Activated naive CD8-positive, alpha-beta T cell treated with anti-CD3 and anti-CD28 coated beads, Interleukin-2, amount 50 U/mL, for 24 hours (primary cell): ENCODE data around the gene SORCS1.

Experiments used
- ATAC-seq: fragments of 150-1000 bp; cut with Tn5 transposase; one replicate; pipeline ENCODE4 v1.10.0; 2021
- DNase-seq: peaks from one replicate; pipeline ENCODE4 v3.0.0; 2021
- H3K27ac Mint-ChIP-seq: one replicate; pipeline ENCODE4 v1.8.0; 2021; ENCODE audit warnings: mild to moderate bottlenecking, mixed read lengths
- H3K27me3 Mint-ChIP-seq: one replicate; pipeline ENCODE4 v1.8.0; 2021; ENCODE audit warnings: mixed read lengths
- H3K36me3 Mint-ChIP-seq: one replicate; pipeline ENCODE4 v1.8.0; 2021; ENCODE audit warnings: low read depth, mixed read lengths
- H3K4me1 Mint-ChIP-seq: one replicate; pipeline ENCODE4 v1.8.0; 2021; ENCODE audit warnings: mixed read lengths
- H3K4me3 Mint-ChIP-seq: one replicate; pipeline ENCODE4 v1.8.0; 2021; ENCODE audit warnings: mild to moderate bottlenecking, moderate library complexity, mixed read lengths
- H3K9me3 Mint-ChIP-seq: one replicate; pipeline ENCODE4 v1.8.0; 2021; ENCODE audit warnings: mixed read lengths

SORCS1 gene

GRCh38 chr10:107004362-107004761, 160.1 kb downstream of the SORCS1 start:
- Mint-ChIP-seq H3K27ac (no peak overlapping the region), H3K4me3 (no peak overlapping the region), H3K27me3 (no peaks in the 10 kb centered on the region), H3K36me3 (no peaks in the 10 kb centered on the region), H3K9me3 (peaks cover 7% of the 10 kb centered on the region), H3K4me1 (peaks cover 2% of the 10 kb centered on the region)
- DNase-seq, result no peak
- no peak for ATAC-seq

- Mint-ChIP-seq H3K36me3 (no peaks in the 10 kb centered on the region), H3K27me3 (no peaks in the 10 kb centered on the region), H3K27ac (no peak overlapping the region), H3K9me3 (peaks cover 7% of the 10 kb centered on the region), H3K4me1 (peaks cover 2% of the 10 kb centered on the region), H3K4me3 (no peak overlapping the region)
- DNase-seq (no peak), ATAC-seq (no peak)
Measured at GRCh38 chr10:107002068-107002467, 162.4 kb downstream of the SORCS1 start.

- no peak for ATAC-seq
- H3K9me3 Mint-ChIP-seq, result peaks cover 9% of the 10 kb centered on the region
- no peak for DNase-seq
- H3K4me3 Mint-ChIP-seq, result no peak overlapping the region
- H3K27me3 Mint-ChIP-seq, result no peaks in the 10 kb centered on the region
- H3K4me1 Mint-ChIP-seq, result peaks cover 1% of the 10 kb centered on the region
- no peak overlapping the region for H3K27ac Mint-ChIP-seq
- no peaks in the 10 kb centered on the region for H3K36me3 Mint-ChIP-seq
Measured at GRCh38 chr10:106999118-106999707, 165.3 kb downstream of the SORCS1 start.

- no peaks in the 10 kb centered on the region for H3K36me3 Mint-ChIP-seq
- H3K27ac Mint-ChIP-seq, result no peak overlapping the region
- H3K4me1 Mint-ChIP-seq, result no peaks in the 10 kb centered on the region
- H3K9me3 Mint-ChIP-seq, result peaks cover 3% of the 10 kb centered on the region
- no peaks in the 10 kb centered on the region for H3K27me3 Mint-ChIP-seq
- no peak for ATAC-seq
- no peak for DNase-seq
- no peak overlapping the region for H3K4me3 Mint-ChIP-seq
Measured at GRCh38 chr10:106997721-106998120, 166.8 kb downstream of the SORCS1 start.

- Mint-ChIP-seq H3K36me3 (no peaks in the 10 kb centered on the region), H3K4me1 (no peaks in the 10 kb centered on the region), H3K27ac (no peak overlapping the region), H3K4me3 (no peak overlapping the region), H3K9me3 (peaks cover 3% of the 10 kb centered on the region), H3K27me3 (no peaks in the 10 kb centered on the region)
- ATAC-seq (no peak), DNase-seq (no peak)
Measured at GRCh38 chr10:106996510-106996909, 168.0 kb downstream of the SORCS1 start.

- DNase-seq, result no peak
- H3K27ac Mint-ChIP-seq, result no peak overlapping the region
- no peaks in the 10 kb centered on the region for H3K36me3 Mint-ChIP-seq
- H3K4me3 Mint-ChIP-seq, result no peak overlapping the region
- H3K4me1 Mint-ChIP-seq, result no peaks in the 10 kb centered on the region
- H3K27me3 Mint-ChIP-seq, result no peaks in the 10 kb centered on the region
- peaks cover 3% of the 10 kb centered on the region for H3K9me3 Mint-ChIP-seq
- no peak for ATAC-seq
Measured at GRCh38 chr10:106992055-106992454, 172.5 kb downstream of the SORCS1 start.

GRCh38 chr10:106991091-106991490, 173.4 kb downstream of the SORCS1 start:
- Mint-ChIP-seq H3K27ac (no peak overlapping the region), H3K36me3 (no peaks in the 10 kb centered on the region), H3K27me3 (no peaks in the 10 kb centered on the region), H3K4me1 (no peaks in the 10 kb centered on the region), H3K9me3 (peaks cover 3% of the 10 kb centered on the region), H3K4me3 (no peak overlapping the region)
- ATAC-seq (no peak), DNase-seq (no peak)

GRCh38 chr10:106987362-106987761, 177.1 kb downstream of the SORCS1 start:
- no peak for ATAC-seq
- H3K4me3 Mint-ChIP-seq, result no peak overlapping the region

GRCh38 chr10:106982268-106982667, 182.2 kb downstream of the SORCS1 start:
- ATAC-seq, result no peak
- DNase-seq, result no peak
- Mint-ChIP-seq H3K4me3 (no peak overlapping the region), H3K27me3 (no peaks in the 10 kb centered on the region), H3K9me3 (no peaks in the 10 kb centered on the region), H3K36me3 (no peaks in the 10 kb centered on the region), H3K4me1 (no peaks in the 10 kb centered on the region), H3K27ac (no peak overlapping the region)

More at GRCh38 chr10:106987362-106987761, 177.1 kb downstream of the SORCS1 start:
- Mint-ChIP-seq H3K36me3 (no peaks in the 10 kb centered on the region), H3K27me3 (no peaks in the 10 kb centered on the region), H3K4me1 (no peaks in the 10 kb centered on the region), H3K27ac (no peak overlapping the region), H3K9me3 (no peaks in the 10 kb centered on the region)
- no peak for DNase-seq

GRCh38 chr10:106981452-106982075, 182.9 kb downstream of the SORCS1 start:
- no peak for ATAC-seq

GRCh38 chr10:106980495-106981451, 183.7 kb downstream of the SORCS1 start:
- Mint-ChIP-seq H3K36me3 (no peaks in the 10 kb centered on the region), H3K27ac (no peak overlapping the region), H3K27me3 (no peaks in the 10 kb centered on the region), H3K4me1 (no peaks in the 10 kb centered on the region), H3K9me3 (peaks cover 3% of the 10 kb centered on the region), H3K4me3 (no peak overlapping the region)
- no peak for DNase-seq
- no peak for ATAC-seq

More at GRCh38 chr10:106981452-106982075, 182.9 kb downstream of the SORCS1 start:
- Mint-ChIP-seq H3K4me1 (no peaks in the 10 kb centered on the region), H3K27ac (no peak overlapping the region), H3K4me3 (no peak overlapping the region), H3K36me3 (no peaks in the 10 kb centered on the region), H3K9me3 (peaks cover 2% of the 10 kb centered on the region), H3K27me3 (no peaks in the 10 kb centered on the region)
- DNase-seq, result no peak

GRCh38 chr10:106978756-106979155, 185.8 kb downstream of the SORCS1 start:
- H3K27ac Mint-ChIP-seq, result no peak overlapping the region
- H3K27me3 Mint-ChIP-seq, result no peaks in the 10 kb centered on the region
- H3K4me1 Mint-ChIP-seq, result no peaks in the 10 kb centered on the region
- no peak for DNase-seq
- ATAC-seq, result no peak
- no peak overlapping the region for H3K4me3 Mint-ChIP-seq
- peaks cover 3% of the 10 kb centered on the region for H3K9me3 Mint-ChIP-seq
- no peaks in the 10 kb centered on the region for H3K36me3 Mint-ChIP-seq

GRCh38 chr10:106973716-106974115, 190.8 kb downstream of the SORCS1 start:
- Mint-ChIP-seq H3K4me1 (no peaks in the 10 kb centered on the region), H3K27me3 (no peaks in the 10 kb centered on the region), H3K36me3 (no peaks in the 10 kb centered on the region), H3K27ac (no peak overlapping the region), H3K9me3 (peaks cover 3% of the 10 kb centered on the region), H3K4me3 (no peak overlapping the region)
- ATAC-seq (no peak), DNase-seq (no peak)

GRCh38 chr10:106973288-106973687, 191.2 kb downstream of the SORCS1 start:
- no peak for DNase-seq
- no peaks in the 10 kb centered on the region for H3K36me3 Mint-ChIP-seq
- peaks cover 3% of the 10 kb centered on the region for H3K9me3 Mint-ChIP-seq
- no peaks in the 10 kb centered on the region for H3K4me1 Mint-ChIP-seq
- no peak overlapping the region for H3K4me3 Mint-ChIP-seq
- H3K27ac Mint-ChIP-seq, result no peak overlapping the region
- ATAC-seq, result no peak
- H3K27me3 Mint-ChIP-seq, result no peaks in the 10 kb centered on the region

GRCh38 chr10:106972381-106972780, 192.1 kb downstream of the SORCS1 start:
- Mint-ChIP-seq H3K27me3 (no peaks in the 10 kb centered on the region), H3K36me3 (no peaks in the 10 kb centered on the region), H3K4me3 (no peak overlapping the region), H3K27ac (no peak overlapping the region), H3K4me1 (no peaks in the 10 kb centered on the region), H3K9me3 (peaks cover 3% of the 10 kb centered on the region)
- no peak for ATAC-seq
- DNase-seq, result no peak
